H1 (cell line): ENCODE measurements around the gene LAMA3.

ENCODE experiments used
- CTCF ChIP-seq, 3 experiments: IDR thresholded peaks; 1 replicate in 2 of 3; 2 replicates in 1 of 3; pipeline versions ENCODE4 v1.5.1 to v1.6.1; 2011; ENCODE audit warnings: low read length in 3 of 3, mild to moderate bottlenecking in 3 of 3, inconsistent platforms in 2 of 3, low read depth in 1 of 3, moderate library complexity in 1 of 3; ENCODE audit not compliant: insufficient read depth in 1 of 3; ENCODE audit errors: control extremely low read depth in 1 of 3
- EP300 ChIP-seq, 2 experiments: IDR thresholded peaks; 1 replicate in 1 of 2; 2 replicates in 1 of 2; pipeline ENCODE4 v1.6.1; 2011 to 2012; ENCODE audit warnings: low read depth in 2 of 2, low read length in 2 of 2, mild to moderate bottlenecking in 2 of 2, borderline replicate concordance in 1 of 2, inconsistent platforms in 1 of 2, moderate library complexity in 1 of 2
- POLR2AphosphoS5 ChIP-seq: IDR thresholded peaks from 2 replicates; pipeline ENCODE4 v1.6.1; 2011; ENCODE audit warnings: low read depth, low read length

- TF ChIP-seq POLR2AphosphoS5, result no peak
- TF ChIP-seq CTCF (IDR thresholded peaks at IDR 0.05; ENCODE audit: control extremely low read depth in 1 of 3, insufficient read depth in 1 of 3, low read depth in 1 of 3, low read length in 3 of 3), result no peak
- TF ChIP-seq EP300 (IDR thresholded peaks at IDR 0.05; ENCODE audit: borderline replicate concordance in 1 of 2, low read depth in 2 of 2, low read length in 2 of 2), result no peak
Measured at GRCh38 chr18:23964282-23965238, 275.3 kb downstream of the LAMA3 start.
